Ascending aorta (tissue), 2 donors: ENCODE results near the gene DAB1. TPM values are rescaled to one million over a fixed set of nuclear protein-coding genes. Genes with fewer than 3 reads are reported as not detected.

ENCODE experiments used
- DNase-seq, 2 donors: peaks; one replicate each; pipeline ENCODE4 v3.0.0-alpha.2; 2019; ENCODE audit warnings: low spot score in 2 of 2
- H3K27ac ChIP-seq, 2 donors: fragments of 200-600 bp; sonication (generic); one replicate each; pipeline ENCODE4 v1.5.1; 2016 to 2017; ENCODE audit warnings: mild to moderate bottlenecking in 1 of 2
- H3K27me3 ChIP-seq: fragments of 200-600 bp; sonication (generic); one replicate; pipeline ENCODE4 v1.5.1; 2017
- H3K36me3 ChIP-seq, 2 donors: fragments of 200-600 bp; sonication (generic); one replicate each; pipeline ENCODE4 v1.5.1; 2016
- H3K4me1 ChIP-seq, 2 donors: fragments of 200-600 bp; sonication (generic); one replicate each; pipeline ENCODE4 v1.5.1; 2016 to 2017; ENCODE audit warnings: mild to moderate bottlenecking in 1 of 2
- H3K4me3 ChIP-seq, 2 donors: fragments of 200-600 bp; sonication (generic); one replicate each; pipeline ENCODE4 v1.5.1; 2016 to 2017; ENCODE audit warnings: mild to moderate bottlenecking in 1 of 2
- H3K9me3 ChIP-seq, 2 donors: fragments of 200-600 bp; sonication (generic); one replicate each; pipeline ENCODE4 v1.5.1; 2016
- CTCF ChIP-seq, 3 experiments: fragments of 200-600 bp in 2 of 3; fragments of 450-650 bp in 1 of 3; sonication (generic) in 2 of 3; IDR thresholded peaks; one replicate each; pipeline ENCODE4 v1.5.1; 2016 to 2019; ENCODE audit warnings: antibody characterized with exemption in 3 of 3, mild to moderate bottlenecking in 1 of 3, moderate library complexity in 1 of 3
- intact Hi-C: fragments of 100-400 bp; cut with DNase I; formaldehyde crosslinking; loops from one replicate; pipeline ENCODE4 v1.15.1; 2023
- total RNA-seq: library from RNA; depleted of rRNA; stranded (reverse); fragments of >200 nt; gene quantifications from one replicate; pipeline ENCODE4 v1.1.0, GENCODE V29; 2016

Gene DAB1
- total RNA-seq, 1 donor from 2014 or later = not detected

GRCh38 chr1:57329001-57329527, 94.8 kb downstream of the DAB1 start:
- no peak for DNase-seq
- no peak for TF ChIP-seq CTCF (IDR thresholded peaks at IDR 0.05)
- Histone ChIP-seq H3K36me3 (no peaks in the 10 kb centered on the region), H3K4me3 (no peak overlapping the region), H3K27me3 (no peaks in the 10 kb centered on the region), H3K27ac (no peak overlapping the region), H3K4me1 (no peaks in the 10 kb centered on the region), H3K9me3 (no peaks in the 10 kb centered on the region)
- intact Hi-C loops = no loop called here

GRCh38 chr1:57327946-57328345, 95.9 kb downstream of the DAB1 start:
- no peaks in the 10 kb centered on the region for H3K36me3 ChIP-seq
- no peaks in the 10 kb centered on the region for H3K9me3 ChIP-seq
- no peak for TF ChIP-seq CTCF (IDR thresholded peaks at IDR 0.05)
- no peak overlapping the region for H3K4me3 ChIP-seq
- H3K4me1 ChIP-seq = no peaks in the 10 kb centered on the region
- no peak for DNase-seq
- no peaks in the 10 kb centered on the region for H3K27me3 ChIP-seq
- H3K27ac ChIP-seq = no peak overlapping the region
- intact Hi-C loops = no loop called here

GRCh38 chr1:57327336-57327735, 96.5 kb downstream of the DAB1 start:
- Histone ChIP-seq H3K4me1 (no peaks in the 10 kb centered on the region), H3K27me3 (no peaks in the 10 kb centered on the region), H3K9me3 (no peaks in the 10 kb centered on the region), H3K36me3 (no peaks in the 10 kb centered on the region), H3K27ac (no peak overlapping the region), H3K4me3 (no peak overlapping the region)
- no peak for DNase-seq
- no peak for TF ChIP-seq CTCF (IDR thresholded peaks at IDR 0.05)
- intact Hi-C loops = no loop called here

- H3K4me1 ChIP-seq = no peaks in the 10 kb centered on the region
- intact Hi-C loops = no loop called here
- no peak for DNase-seq
- no peak overlapping the region for H3K4me3 ChIP-seq
- no peaks in the 10 kb centered on the region for H3K27me3 ChIP-seq
- H3K9me3 ChIP-seq = no peaks in the 10 kb centered on the region
- no peak for TF ChIP-seq CTCF (IDR thresholded peaks at IDR 0.05)
- H3K36me3 ChIP-seq = no peaks in the 10 kb centered on the region
- no peak overlapping the region for H3K27ac ChIP-seq
These were observed 98.3 kb downstream of the DAB1 start for GRCh38 chr1:57325536-57325935.

- no peak overlapping the region for H3K4me3 ChIP-seq
- no peak for DNase-seq
- no peaks in the 10 kb centered on the region for H3K27me3 ChIP-seq
- no peak overlapping the region for H3K27ac ChIP-seq
- H3K36me3 ChIP-seq = no peaks in the 10 kb centered on the region
- H3K4me1 ChIP-seq = no peaks in the 10 kb centered on the region
- H3K9me3 ChIP-seq = no peaks in the 10 kb centered on the region
- TF ChIP-seq CTCF (IDR thresholded peaks at IDR 0.05) = no peak
- intact Hi-C loops = no loop called here
These were observed 98.7 kb downstream of the DAB1 start for GRCh38 chr1:57325117-57325516.

- H3K27ac ChIP-seq = no peak overlapping the region
- no peak for DNase-seq
- H3K4me1 ChIP-seq = no peaks in the 10 kb centered on the region
- H3K27me3 ChIP-seq = no peaks in the 10 kb centered on the region
- intact Hi-C loops = no loop called here
- no peaks in the 10 kb centered on the region for H3K36me3 ChIP-seq
- no peak overlapping the region for H3K4me3 ChIP-seq
- H3K9me3 ChIP-seq = no peaks in the 10 kb centered on the region
- TF ChIP-seq CTCF (IDR thresholded peaks at IDR 0.05) = no peak
These were observed 99.5 kb downstream of the DAB1 start for GRCh38 chr1:57324388-57324787.
